MCF 10A (cell line): Measurements from ENCODE around the gene STAG1. TPM values are rescaled to one million over a fixed set of nuclear protein-coding genes. Genes with fewer than 3 reads are reported as not detected.
"Not testable (repeated sequence)": the region's sequence is repeated elsewhere in the genome, so short reads cannot be mapped to it uniquely, and the experiment has no call there.

Source experiments
- BruUV-seq: library from RNA; stranded (reverse); fragments of 400-500 nt; replicated peaks from 2 replicates; lab custom pipeline; 2021; lab: Mats Ljungman, UMichigan
- CTCF ChIA-PET: fragments of 300-600 bp; sonication (Branson Sonifier 250); formaldehyde crosslinking; extraction: SDS; loops from one replicate; lab custom pipeline; 2021; ENCODE audit warnings: antibody characterized with exemption, inconsistent platforms; lab: Yijun Ruan, JAX
- POLR2A ChIA-PET: fragments of 300-600, 350-650 bp; sonication (Branson Sonifier 250); formaldehyde crosslinking; extraction: SDS; loops from one replicate; lab custom pipeline; 2020; ENCODE audit warnings: antibody characterized with exemption, inconsistent platforms; lab: Yijun Ruan, JAX
- DNase-seq: peaks from one replicate; pipeline ENCODE4 v3.0.0-alpha.2; 2018; ENCODE audit not compliant: unreplicated experiment
- H3K27ac Mint-ChIP-seq: one replicate; pipeline ENCODE4 v1.8.0; 2022; ENCODE audit warnings: mild to moderate bottlenecking, low read depth, mixed read lengths; ENCODE audit not compliant: unreplicated experiment
- H3K27me3 Mint-ChIP-seq: one replicate; pipeline ENCODE4 v1.8.0; 2022; ENCODE audit warnings: mixed read lengths; ENCODE audit not compliant: insufficient read depth, unreplicated experiment
- H3K36me3 Mint-ChIP-seq: one replicate; pipeline ENCODE4 v1.8.0; 2022; ENCODE audit warnings: mild to moderate bottlenecking, moderate library complexity, mixed read lengths; ENCODE audit not compliant: insufficient read depth, unreplicated experiment
- H3K4me1 Mint-ChIP-seq: one replicate; pipeline ENCODE4 v1.8.0; 2022; ENCODE audit warnings: mixed read lengths; ENCODE audit not compliant: insufficient read depth, unreplicated experiment
- H3K4me3 Mint-ChIP-seq: one replicate; pipeline ENCODE4 v1.8.0; 2022; ENCODE audit warnings: mild to moderate bottlenecking, moderate library complexity, mixed read lengths; ENCODE audit not compliant: unreplicated experiment
- H3K9me3 Mint-ChIP-seq: one replicate; pipeline ENCODE4 v1.8.0; 2022; ENCODE audit warnings: mixed read lengths; ENCODE audit not compliant: unreplicated experiment
- CTCF ChIP-seq: fragments of 200-600 bp; IDR thresholded peaks from one replicate; pipeline ENCODE4 v1.8.0; 2022; ENCODE audit warnings: antibody characterized with exemption, mild to moderate bottlenecking; ENCODE audit not compliant: unreplicated experiment
- intact Hi-C: fragments of 100-400 bp; cut with micrococcal nuclease; formaldehyde crosslinking; loops from 2 replicates; pipeline ENCODE4 v1.14.1; 2022
- total RNA-seq: library from RNA; stranded (reverse); gene quantifications from 2 replicates; pipeline ENCODE4 v1.2.3, GENCODE V29; 2022

The STAG1 gene
- total RNA-seq, 1 experiment from 2014 or later: 34.3 TPM

DNA sequence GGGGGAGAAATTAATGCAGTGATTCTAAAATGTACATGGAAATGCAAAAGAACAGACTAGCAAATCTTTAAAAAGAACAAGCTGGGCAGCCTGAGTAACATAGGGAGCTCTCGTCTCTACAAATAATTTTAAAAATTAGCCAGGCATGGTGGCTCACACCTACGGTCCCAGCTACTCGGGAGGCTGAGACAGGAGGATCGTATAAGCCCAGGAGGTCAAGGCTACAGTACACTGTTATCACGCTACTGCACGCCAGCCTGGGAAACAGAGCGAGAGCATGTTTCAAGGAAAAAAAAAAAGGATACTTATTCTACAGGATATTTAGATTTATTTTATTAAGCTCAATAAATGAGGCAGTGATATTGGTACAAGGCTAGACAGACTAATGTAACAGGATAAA lies 40.9 kb downstream of the STAG1 start:
- POLR2A ChIA-PET: no interaction called here
- no TSS peak for BruUV-seq

GRCh38 chr3:136709775-136710174 lies 42.4 kb downstream of the STAG1 start:
- POLR2A ChIA-PET: interaction anchor here (0.6 to 0.7 kb wide), 2 partner anchors 32 to 50 kb away, joined by 3 read pairs; no protein-coding TSS in a partner anchor
- H3K9me3 Mint-ChIP-seq: not testable (repeated sequence)

More for the DNA sequence above, 40.9 kb downstream of the STAG1 start:
- Mint-ChIP-seq H3K27me3 (no peaks in the 10 kb centered on the region), H3K27ac (no peak overlapping the region), H3K36me3 (no peaks in the 10 kb centered on the region), H3K4me3 (no peak overlapping the region), H3K9me3 (no peaks in the 10 kb centered on the region), H3K4me1 (peaks cover 6% of the 10 kb centered on the region)
- TF ChIP-seq CTCF: no peak
- DNase-seq: no peak
- intact Hi-C loops: no loop called here
- CTCF ChIA-PET: interaction anchor here (0.5 to 0.7 kb wide), 7 partner anchors 8 to 471 kb away, joined by 3 to 4 read pairs (median 3); no protein-coding TSS in a partner anchor

DNA sequence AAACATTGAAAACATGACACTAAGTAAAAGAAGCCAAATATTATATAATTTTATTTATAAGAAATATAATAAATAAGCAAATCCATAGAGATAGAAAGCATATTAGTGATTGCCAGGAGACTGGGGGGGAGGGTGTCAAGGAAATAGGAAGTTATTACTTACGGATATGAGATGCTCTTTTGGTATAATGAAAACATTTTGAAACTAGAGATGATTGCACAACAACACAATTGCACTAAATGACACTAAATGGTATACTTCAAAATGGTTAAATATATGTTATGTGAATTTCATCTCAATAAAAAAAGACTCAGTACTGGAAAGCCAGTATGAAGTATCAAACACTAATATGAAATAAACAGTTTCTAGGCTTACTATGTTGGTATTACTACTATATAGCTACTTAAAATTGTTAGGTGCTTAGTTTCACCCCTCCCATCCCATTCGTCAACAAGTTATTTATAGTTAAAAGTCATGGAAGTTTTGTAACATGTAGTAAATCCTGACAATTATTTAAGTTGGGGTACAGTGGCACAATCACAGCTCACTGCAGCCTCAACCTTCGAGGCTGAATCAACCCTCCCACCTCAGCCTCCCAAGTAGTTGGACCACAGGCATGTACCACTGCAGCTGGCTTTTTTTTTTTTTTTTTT lies 43.7 kb downstream of the STAG1 start:
- Mint-ChIP-seq H3K4me1 (peaks cover 6% of the 10 kb centered on the region), H3K9me3 (no peaks in the 10 kb centered on the region)

More at GRCh38 chr3:136709775-136710174, 42.4 kb downstream of the STAG1 start:
- H3K36me3 Mint-ChIP-seq, BruUV-seq, DNase-seq, H3K4me1 Mint-ChIP-seq, intact Hi-C loops, H3K27me3 Mint-ChIP-seq, H3K27ac Mint-ChIP-seq, H3K4me3 Mint-ChIP-seq: not testable (repeated sequence)
- CTCF ChIA-PET: interaction anchor here (0.7 to 1.0 kb wide), 2 partner anchors 18 to 44 kb away, joined by 3 read pairs; no protein-coding TSS in a partner anchor

DNA sequence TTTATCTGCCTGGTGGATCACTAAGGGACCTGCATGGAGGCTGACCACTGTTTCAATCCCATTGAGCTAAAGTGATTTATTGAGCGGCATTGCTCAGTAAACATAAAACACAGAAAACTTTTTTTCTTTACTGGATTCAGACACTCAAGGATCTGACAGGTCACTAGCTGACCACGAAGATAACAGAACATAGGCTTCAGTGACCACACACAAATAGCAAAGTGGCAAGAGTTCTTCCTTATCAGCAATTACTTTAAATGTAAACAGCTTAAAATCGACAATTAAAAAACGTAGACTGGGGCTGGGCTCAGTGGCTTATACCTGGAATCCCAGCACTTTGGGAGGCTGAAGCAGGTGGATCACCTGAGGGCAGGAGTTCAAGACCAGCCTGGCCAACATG lies 48.7 kb downstream of the STAG1 start:
- no TSS peak for BruUV-seq
- no peak for TF ChIP-seq CTCF
- Mint-ChIP-seq H3K4me1 (no peaks in the 10 kb centered on the region), H3K36me3 (no peaks in the 10 kb centered on the region), H3K27ac (no peak overlapping the region), H3K27me3 (no peaks in the 10 kb centered on the region), H3K9me3 (no peaks in the 10 kb centered on the region), H3K4me3 (no peak overlapping the region)
- POLR2A ChIA-PET: interaction anchor here (0.6 kb wide), 1 partner anchor 22 kb away, joined by 4 read pairs; no protein-coding TSS in a partner anchor
- CTCF ChIA-PET: interaction anchor here (0.6 to 1.7 kb wide), 6 partner anchors 10 to 1688 kb away, joined by 3 to 7 read pairs (median 4); no protein-coding TSS in a partner anchor
- no peak for DNase-seq
- intact Hi-C loops: no loop called here

More for the DNA sequence above, 43.7 kb downstream of the STAG1 start:
- Mint-ChIP-seq H3K36me3 (no peaks in the 10 kb centered on the region), H3K27me3 (no peaks in the 10 kb centered on the region), H3K4me3 (no peak overlapping the region), H3K27ac (no peak overlapping the region)
- ChIA-PET CTCF (interaction anchor here (0.5 to 0.6 kb wide), 2 partner anchors 374 to 639 kb away, joined by 3 read pairs; no protein-coding TSS in a partner anchor), POLR2A (no interaction called here)
- BruUV-seq: no TSS peak
- no peak for TF ChIP-seq CTCF
- intact Hi-C loops: no loop called here
- DNase-seq: peak; percentile 40
